Astrocyte (in vitro differentiated cells and primary cell): ENCODE data around the gene SERPINI1.

Source experiments
- CTCF ChIP-seq: IDR thresholded peaks from 2 replicates; pipeline ENCODE4 v1.5.1; 2011; ENCODE audit warnings: low read depth, mild to moderate bottlenecking, inconsistent platforms, low read length, moderate library complexity; ENCODE audit not compliant: insufficient read depth
- EZH2 ChIP-seq: IDR thresholded peaks from 2 replicates; pipeline ENCODE4 v1.6.1; 2012; ENCODE audit warnings: mild to moderate bottlenecking, low read length, inconsistent platforms; ENCODE audit not compliant: insufficient read depth

GRCh38 chr3:167851171-167851570, 115.7 kb downstream of the SERPINI1 start:
- TF ChIP-seq CTCF = no peak
- no peak for TF ChIP-seq EZH2
